ENCODE measurements around the gene PLXND1.
"Not testable (repeated sequence)": the region's sequence is repeated elsewhere in the genome, so short reads cannot be mapped to it uniquely, and the experiment has no call there.

PLXND1 gene

DNA sequence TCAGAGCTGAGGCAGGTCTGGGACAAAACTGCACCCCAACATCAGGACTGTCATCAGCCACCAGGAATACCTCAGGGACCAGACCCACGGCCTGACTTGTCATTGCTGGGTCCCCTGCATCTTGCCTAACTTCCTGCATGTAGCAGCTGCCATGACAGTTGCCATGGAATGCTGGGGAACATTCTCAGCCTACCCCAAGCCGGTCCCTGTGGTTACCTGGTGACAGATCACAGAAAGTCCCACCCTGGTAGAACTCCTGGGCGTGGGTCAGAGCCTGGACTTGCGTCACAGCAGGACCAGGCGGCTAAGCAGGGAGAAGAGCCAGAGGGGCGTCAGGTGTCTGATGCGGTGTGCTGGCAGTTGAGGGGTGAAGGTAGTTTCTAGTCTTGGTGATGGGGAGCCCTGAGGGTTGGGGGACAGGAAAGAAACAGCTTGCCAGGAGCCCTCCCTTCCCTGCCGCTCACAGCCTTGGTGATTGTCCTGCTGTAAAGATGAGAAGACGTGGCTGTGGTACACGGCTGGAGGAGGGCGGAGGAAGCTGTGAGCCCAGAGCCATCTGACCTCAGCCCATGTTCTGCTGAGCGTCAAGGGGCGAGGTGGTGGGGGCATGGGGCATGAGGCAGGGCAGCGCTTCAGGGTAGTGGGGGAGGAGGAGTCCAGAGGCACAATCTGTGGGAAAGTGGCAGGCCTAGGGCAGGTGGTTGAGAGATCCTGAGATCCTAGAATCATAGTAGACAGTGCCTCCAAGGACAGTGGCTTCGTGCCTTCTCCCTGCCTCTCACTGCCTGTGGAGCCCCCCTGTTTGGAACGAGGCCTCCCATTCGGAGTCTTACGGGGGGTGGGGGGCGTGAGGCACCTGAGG, 58.1 kb downstream of the PLXND1 start:
- no peak for DNase-seq (ENCODE audit: low read depth)

DNA sequence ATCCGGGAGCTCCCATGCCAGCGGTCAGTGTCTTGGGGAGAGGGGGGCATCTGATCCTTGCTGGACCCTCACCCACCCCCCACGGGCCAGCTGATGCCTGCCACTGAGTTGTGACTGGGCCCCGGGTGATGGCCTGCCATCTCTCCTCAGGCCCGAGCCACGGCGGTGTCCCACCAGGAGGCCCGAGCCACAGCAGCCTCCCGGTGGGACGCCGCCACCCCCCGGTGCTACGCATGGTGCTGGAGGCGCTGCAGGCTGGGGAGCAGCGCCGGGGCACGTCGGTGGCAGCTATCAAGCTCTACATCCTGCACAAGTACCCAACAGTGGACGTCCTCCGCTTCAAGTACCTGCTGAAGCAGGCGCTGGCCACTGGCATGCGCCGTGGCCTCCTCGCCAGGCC, 59.2 kb downstream of the PLXND1 start:
- no peak for DNase-seq (ENCODE audit: low read depth)

DNA sequence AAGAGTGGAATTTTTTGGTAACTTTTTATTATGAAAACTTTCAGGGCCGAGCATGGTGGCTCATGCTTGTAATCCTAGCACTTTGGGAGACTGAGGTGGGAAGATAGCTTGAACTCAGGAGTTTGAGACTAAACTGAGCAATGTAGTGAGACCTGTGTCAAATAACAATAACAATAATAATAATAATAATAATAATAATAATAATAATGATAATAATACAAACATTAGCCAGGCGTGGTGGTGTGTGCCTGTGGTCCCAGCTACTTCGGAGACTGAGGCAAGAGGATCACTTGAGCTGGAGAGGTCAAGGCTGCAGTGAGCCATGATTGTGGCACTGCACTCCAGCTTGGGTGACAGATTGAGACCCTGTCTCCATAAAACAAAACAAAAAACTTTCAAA, 60.5 kb downstream of the PLXND1 start:
- DNase-seq (ENCODE audit: low read depth): not testable (repeated sequence)

DNA sequence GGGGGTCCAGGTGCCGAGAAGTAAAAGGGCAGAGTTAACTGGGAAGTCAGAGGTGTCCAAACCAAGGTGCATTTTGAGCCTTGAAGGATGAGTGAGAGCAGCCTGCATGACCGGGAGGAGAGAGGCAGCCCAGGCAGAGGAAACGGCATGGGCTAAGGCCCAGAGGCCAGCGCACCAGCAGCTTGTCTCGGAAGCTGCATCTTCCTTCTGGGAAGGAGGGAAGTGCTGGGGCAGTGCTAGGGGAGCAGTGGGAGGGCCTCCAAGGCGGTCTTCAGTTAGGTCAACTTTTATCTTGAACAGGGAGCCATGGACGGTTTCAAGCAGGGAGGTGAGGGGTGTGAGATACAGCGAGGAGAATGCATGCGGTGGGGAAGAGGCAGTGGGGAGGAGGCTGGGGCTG, 62.5 kb downstream of the PLXND1 start:
- no peak for DNase-seq (ENCODE audit: low read depth)

DNA sequence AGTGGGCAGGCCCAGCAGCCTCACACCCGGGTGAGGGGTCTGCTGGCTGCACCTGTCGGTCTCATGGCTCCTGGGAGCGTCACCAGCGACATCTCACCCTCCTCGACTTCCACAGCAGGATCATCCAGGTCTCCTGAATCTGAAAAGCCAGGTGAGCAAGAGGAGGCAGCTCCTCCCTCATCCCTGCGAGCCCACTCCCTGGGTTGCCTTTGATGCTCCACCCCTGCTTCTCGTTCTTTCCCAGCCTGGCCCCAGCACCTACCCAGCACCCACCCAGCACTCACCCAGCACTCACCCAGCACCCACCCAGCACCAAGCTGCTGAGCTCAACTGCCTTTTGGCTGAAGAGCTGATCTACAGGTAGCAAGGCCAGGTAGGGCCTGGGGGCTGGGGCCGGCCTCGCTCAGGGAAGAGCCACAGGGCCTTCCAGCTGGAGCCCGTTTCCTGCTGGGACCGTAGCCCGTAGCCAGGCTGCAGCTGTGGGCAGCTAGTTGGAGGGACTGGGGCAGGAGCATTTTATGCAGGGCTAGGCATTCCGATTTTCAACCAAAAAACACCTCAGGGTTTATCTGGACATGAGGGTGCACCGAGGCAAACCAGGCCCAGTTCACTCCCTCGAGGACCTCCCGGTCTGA, 63.2 kb downstream of the PLXND1 start, which contains the start of gene H1-8:
TSS of gene H1-8 (plus strand) at position 20 of the 635 bp plus-strand sequence. CDS start at position 64, 44 bp downstream.
- DNase-seq (ENCODE audit: low read depth): no peak

DNA sequence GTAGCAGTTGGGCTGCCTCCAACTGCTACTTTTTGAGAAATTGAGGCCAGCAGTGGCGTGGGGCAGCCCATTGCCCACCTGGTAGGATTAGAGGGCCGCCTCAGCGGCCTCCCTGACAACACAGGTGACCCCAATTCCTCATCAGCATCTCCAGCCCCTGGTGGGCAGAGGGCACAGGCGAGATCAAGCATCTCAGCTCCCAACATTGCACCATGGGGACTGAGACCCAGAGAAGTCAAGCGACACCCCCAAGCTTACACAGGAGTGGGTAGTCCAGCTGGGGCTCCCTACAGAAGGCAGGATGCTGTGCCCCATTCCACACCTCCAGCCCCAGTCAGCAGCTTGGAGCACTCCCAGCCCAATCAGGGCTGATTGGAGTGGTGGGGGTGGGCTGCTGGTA, 63.7 kb downstream of the PLXND1 start:
- no peak for DNase-seq (ENCODE audit: low read depth)

DNA sequence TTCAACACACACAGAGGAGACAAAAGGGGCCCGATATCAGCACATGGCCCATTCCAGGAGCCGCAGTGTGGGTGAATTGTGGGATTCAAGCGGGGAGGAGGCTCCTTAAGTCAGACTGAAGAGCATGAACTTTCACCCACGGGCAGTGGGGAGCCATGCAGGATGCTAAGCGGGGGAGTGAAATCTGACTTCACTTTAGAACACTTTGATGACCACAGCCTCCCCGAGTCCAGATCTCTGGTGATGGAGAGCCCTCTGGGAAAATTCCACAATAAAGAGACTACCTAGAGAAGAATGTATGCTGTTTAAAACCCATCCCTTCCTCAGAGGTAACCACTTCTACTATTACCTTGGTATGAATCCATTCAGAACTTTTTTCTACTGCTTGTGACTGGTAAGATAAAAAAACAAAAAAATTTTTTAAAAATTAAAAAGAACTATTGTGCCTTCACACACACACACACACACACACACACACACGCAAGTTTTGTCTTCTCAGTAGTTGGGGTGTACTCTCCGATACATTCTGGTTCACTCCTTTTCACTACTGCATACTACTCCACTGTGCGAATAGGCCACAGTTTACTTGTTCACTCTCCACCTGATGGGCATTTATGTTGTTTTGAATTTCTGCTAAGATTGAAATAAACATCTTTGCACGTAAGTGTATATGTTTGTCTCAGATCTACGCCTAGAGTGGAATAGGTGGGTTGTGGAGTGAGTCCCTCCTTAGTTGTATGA, 65.5 kb downstream of the PLXND1 start:
- no peak for DNase-seq (ENCODE audit: low read depth)

DNA sequence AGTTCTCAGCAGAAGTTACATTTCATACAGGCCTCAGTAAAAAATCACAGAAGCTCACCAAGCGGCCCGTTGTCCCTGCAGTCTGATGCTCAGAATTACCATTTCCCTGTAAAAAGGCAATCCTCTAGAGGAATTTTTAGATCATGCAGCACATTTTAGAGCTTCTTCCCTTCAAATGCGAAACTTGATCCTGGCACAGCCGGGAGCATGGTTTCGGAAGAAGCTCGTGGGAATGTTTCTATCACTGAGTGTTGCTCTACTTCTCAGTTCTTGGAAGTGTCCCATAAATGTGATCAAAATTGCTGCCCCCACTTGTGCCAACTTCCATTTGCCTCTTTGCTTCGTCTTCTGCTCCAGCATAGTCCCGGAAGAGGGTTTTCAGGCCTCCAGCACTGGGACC, 67.3 kb downstream of the PLXND1 start:
- DNase-seq (ENCODE audit: low read depth): no peak

DNA sequence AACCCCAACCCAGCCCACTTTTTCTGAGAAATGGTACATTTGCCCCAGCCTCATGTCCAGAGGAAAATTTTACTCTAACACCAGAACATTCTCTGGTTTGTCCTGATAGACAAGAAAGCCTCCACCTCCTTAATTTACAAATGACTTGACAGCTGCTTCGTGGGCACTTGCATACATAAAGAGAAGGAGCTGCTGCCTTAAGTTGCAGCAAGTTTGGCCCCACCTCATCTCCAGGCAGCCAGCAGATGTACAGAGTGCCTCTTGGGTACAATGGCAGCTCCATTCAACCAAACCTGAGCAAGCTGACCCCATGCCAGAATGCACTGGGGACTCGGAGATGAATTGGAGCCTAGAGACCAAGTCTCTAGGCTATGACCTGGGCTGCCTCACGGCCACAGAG, 69.7 kb downstream of the PLXND1 start:
- DNase-seq (ENCODE audit: low read depth): no peak

DNA sequence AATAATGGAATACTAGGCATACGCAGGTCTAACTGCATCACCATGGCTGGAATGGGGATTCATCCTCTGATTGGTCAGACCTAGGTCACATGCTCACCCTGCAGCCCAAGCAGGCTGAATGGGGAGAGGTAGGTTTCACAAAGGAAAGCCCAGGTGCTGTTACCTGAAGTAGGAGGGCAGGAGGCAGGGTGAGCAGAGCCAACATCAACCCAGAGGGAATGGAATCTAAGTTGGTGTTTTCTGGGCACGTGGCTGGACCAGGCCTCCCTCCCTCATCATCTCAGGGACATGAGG, 70.2 kb downstream of the PLXND1 start:
- DNase-seq (ENCODE audit: low read depth): no peak

DNA sequence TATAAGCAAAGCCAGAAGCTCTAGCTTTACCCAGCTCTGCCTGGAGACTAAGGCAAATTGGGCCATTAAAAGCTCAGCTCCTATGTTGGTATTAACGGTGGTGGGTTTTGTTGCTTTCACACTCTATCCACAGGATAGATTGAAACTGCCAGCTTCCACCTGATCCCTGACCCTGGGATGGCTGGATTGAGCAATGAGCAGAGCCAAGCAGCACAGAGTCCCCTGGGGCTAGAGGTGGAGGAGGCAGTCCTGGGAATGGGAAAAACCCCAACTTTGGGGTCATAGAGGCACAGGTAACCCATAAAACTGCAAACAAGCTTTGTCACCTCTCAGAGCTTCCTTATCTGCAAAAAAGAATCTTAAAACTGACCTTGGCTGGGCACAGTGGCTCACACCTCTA, 71.4 kb downstream of the PLXND1 start:
- DNase-seq (ENCODE audit: low read depth): no peak

DNA sequence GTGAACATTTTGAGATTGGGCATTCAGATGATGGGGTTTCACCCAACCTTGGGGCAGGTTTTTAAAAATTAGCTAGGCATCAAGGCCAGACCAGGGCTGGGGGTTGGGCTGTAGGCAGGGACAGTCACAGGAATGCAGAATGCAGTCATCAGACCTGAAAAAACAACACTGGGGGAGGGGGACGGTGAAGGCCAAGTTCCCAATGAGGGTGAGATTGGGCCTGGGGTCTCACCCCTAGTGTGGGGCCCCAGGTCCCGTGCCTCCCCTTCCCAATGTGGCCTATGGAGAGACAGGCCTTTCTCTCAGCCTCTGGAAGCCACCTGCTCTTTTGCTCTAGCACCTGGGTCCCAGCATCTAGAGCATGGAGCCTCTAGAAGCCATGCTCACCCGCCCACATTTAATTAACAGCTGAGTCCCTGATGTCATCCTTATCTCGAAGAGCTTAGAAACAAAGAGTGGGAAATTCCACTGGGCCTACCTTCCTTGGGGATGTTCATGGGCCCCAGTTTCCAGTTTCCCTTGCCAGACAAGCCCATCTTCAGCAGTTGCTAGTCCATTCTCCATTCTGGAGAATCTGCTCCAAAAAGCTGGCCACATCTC, 71.9 kb downstream of the PLXND1 start:
- DNase-seq (ENCODE audit: low read depth): no peak

DNA sequence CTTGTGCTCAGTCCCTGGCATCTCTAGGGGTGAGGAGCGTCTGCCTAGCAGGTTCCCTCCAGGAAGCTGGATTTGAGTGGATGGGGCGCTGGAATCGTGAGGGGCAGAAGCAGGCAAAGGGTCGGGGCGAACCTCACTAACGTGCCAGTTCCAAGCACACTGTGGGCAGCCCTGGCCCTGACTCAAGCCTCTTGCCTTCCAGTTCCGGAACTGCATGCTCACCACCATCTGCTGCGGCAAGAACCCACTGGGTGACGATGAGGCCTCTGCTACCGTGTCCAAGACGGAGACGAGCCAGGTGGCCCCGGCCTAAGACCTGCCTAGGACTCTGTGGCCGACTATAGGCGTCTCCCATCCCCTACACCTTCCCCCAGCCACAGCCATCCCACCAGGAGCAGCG, 73.1 kb downstream of the PLXND1 start:
- DNase-seq (ENCODE audit: low read depth): no peak

DNA sequence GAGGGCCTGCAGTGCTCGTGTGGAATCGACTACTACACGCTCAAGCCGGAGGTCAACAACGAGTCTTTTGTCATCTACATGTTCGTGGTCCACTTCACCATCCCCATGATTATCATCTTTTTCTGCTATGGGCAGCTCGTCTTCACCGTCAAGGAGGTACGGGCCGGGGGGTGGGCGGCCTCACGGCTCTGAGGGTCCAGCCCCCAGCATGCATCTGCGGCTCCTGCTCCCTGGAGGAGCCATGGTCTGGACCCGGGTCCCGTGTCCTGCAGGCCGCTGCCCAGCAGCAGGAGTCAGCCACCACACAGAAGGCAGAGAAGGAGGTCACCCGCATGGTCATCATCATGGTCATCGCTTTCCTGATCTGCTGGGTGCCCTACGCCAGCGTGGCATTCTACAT, 74.2 kb downstream of the PLXND1 start:
- no peak for DNase-seq (ENCODE audit: low read depth)

DNA sequence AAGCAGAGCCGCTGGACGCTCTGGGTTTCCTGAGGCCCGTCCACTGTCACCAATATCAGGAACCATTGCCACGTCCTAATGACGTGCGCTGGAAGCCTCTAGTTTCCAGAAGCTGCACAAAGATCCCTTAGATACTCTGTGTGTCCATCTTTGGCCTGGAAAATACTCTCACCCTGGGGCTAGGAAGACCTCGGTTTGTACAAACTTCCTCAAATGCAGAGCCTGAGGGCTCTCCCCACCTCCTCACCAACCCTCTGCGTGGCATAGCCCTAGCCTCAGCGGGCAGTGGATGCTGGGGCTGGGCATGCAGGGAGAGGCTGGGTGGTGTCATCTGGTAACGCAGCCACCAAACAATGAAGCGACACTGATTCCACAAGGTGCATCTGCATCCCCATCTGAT, 74.8 kb downstream of the PLXND1 start:
- no peak for DNase-seq (ENCODE audit: low read depth)

DNA sequence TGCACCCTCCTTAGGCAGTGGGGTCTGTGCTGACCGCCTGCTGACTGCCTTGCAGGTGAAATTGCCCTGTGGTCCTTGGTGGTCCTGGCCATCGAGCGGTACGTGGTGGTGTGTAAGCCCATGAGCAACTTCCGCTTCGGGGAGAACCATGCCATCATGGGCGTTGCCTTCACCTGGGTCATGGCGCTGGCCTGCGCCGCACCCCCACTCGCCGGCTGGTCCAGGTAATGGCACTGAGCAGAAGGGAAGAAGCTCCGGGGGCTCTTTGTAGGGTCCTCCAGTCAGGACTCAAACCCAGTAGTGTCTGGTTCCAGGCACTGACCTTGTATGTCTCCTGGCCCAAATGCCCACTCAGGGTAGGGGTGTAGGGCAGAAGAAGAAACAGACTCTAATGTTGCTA, 75.7 kb downstream of the PLXND1 start:
- no peak for DNase-seq (ENCODE audit: low read depth)

DNA sequence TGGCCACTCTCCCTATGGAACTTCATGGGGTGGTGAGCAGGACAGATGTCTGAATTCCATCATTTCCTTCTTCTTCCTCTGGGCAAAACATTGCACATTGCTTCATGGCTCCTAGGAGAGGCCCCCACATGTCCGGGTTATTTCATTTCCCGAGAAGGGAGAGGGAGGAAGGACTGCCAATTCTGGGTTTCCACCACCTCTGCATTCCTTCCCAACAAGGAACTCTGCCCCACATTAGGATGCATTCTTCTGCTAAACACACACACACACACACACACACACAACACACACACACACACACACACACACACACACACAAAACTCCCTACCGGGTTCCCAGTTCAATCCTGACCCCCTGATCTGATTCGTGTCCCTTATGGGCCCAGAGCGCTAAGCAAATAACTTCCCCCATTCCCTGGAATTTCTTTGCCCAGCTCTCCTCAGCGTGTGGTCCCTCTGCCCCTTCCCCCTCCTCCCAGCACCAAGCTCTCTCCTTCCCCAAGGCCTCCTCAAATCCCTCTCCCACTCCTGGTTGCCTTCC, 76.2 kb downstream of the PLXND1 start:
- DNase-seq (ENCODE audit: low read depth): no peak

DNA sequence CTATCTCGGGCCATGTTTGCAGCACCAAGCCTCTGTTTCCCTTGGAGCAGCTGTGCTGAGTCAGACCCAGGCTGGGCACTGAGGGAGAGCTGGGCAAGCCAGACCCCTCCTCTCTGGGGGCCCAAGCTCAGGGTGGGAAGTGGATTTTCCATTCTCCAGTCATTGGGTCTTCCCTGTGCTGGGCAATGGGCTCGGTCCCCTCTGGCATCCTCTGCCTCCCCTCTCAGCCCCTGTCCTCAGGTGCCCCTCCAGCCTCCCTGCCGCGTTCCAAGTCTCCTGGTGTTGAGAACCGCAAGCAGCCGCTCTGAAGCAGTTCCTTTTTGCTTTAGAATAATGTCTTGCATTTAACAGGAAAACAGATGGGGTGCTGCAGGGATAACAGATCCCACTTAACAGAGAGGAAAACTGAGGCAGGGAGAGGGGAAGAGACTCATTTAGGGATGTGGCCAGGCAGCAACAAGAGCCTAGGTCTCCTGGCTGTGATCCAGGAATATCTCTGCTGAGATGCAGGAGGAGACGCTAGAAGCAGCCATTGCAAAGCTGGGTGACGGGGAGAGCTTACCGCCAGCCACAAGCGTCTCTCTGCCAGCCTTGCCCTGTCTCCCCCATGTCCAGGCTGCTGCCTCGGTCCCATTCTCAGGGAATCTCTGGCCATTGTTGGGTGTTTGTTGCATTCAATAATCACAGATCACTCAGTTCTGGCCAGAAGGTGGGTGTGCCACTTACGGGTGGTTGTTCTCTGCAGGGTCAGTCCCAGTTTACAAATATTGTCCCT, 76.9 kb downstream of the PLXND1 start:
- no peak for DNase-seq (ENCODE audit: low read depth)

DNA sequence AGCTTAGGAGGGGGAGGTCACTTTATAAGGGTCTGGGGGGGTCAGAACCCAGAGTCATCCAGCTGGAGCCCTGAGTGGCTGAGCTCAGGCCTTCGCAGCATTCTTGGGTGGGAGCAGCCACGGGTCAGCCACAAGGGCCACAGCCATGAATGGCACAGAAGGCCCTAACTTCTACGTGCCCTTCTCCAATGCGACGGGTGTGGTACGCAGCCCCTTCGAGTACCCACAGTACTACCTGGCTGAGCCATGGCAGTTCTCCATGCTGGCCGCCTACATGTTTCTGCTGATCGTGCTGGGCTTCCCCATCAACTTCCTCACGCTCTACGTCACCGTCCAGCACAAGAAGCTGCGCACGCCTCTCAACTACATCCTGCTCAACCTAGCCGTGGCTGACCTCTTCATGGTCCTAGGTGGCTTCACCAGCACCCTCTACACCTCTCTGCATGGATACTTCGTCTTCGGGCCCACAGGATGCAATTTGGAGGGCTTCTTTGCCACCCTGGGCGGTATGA, 77.8 kb downstream of the PLXND1 start, which contains the start of gene RHO:
TSS of gene RHO (plus strand) at position 51 of the 512 bp plus-strand sequence. CDS start at position 146, 95 bp downstream.
- DNase-seq (ENCODE audit: low read depth): no peak

DNA sequence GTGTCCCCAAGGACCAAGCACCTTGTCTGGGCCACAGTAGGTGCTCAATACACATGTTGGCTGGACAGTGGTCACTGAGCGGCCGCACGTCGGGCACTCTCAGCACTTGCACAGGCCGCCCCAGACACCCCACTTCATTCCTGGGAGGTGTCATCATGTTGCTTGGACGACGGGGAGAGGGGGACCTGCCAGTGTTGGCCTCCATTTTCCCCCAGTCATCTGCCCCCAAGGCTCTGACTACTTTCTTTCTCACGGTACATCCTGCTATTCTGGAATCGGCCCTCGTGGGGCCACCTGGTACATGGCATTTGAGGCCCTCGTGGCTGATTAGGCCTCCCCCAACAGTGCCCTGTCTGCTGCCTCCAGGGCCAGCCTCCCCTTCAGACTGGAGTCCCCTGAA, 79.2 kb downstream of the PLXND1 start:
- DNase-seq (ENCODE audit: low read depth): no peak
